PC-3 (cell line): ENCODE measurements around the gene NINL.

ENCODE experiments used
- CTCF ChIP-seq: fragments of 300-600 bp; sonication (generic); conservative IDR thresholded peaks from 2 replicates; pipeline ENCODE4 v1.5.1; 2017; ENCODE audit warnings: antibody characterized with exemption, low read depth, mild to moderate bottlenecking, low read length
- EZH2phosphoT487 ChIP-seq: fragments of 300-600 bp; sonication (generic); IDR thresholded peaks from 2 replicates; pipeline ENCODE4 v1.6.1; 2018; ENCODE audit warnings: mild to moderate bottlenecking, antibody characterized with exemption, low read length, borderline replicate concordance

DNA sequence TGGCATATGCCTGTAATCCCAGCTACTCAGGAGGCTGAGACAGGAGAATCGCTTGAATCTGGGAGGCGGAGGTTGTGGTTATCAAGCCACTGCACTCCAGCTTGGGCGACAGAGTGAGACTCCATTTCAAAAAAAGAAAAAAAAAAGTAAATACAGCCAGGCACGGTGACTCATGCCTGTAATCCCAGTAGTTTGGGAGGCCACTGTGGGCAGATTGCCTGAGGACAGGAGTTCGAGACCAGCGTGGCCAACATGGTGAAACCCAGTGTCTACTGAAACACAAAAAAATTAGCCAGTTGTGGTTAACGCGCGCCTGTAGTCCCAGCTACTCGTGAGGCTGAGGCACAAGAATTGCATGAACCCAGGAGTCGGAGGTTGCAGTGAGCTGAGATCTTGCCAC, 1.5 kb upstream of the NINL start:
- TF ChIP-seq CTCF: no peak
- no peak for TF ChIP-seq EZH2phosphoT487
